Bronchial epithelial cell (primary cell): Measurements from ENCODE around the gene FHIT. TPM values are rescaled to one million over a fixed set of nuclear protein-coding genes. Genes with fewer than 3 reads are reported as not detected.

Source experiments
- DNase-seq: peaks from one replicate; pipeline ENCODE4 v3.0.0-alpha.2; 2010; ENCODE audit warnings: low read depth
- FAIRE-seq: peaks from 2 replicates; lab custom pipeline; 2011; peaks lifted over from hg19 to GRCh38; lab: Jason Lieb, UNC
- H3K27me3 ChIP-seq: 2 replicates; pipeline ENCODE4 v1.5.1; 2011; ENCODE audit warnings: low read length; ENCODE audit not compliant: control insufficient read depth, insufficient read depth
- H3K36me3 ChIP-seq: 2 replicates; pipeline ENCODE4 v1.5.1; 2011; ENCODE audit warnings: low read length; ENCODE audit not compliant: control insufficient read depth, insufficient read depth
- H3K4me3 ChIP-seq: 2 replicates; pipeline ENCODE4 v1.5.1; 2011; ENCODE audit warnings: mild to moderate bottlenecking, low read depth, low read length, control low read depth
- total RNA-seq: library from RNA; depleted of rRNA; stranded (reverse); fragments of >200 nt; gene quantifications from 2 replicates; pipeline ENCODE4 v1.2.1, GENCODE V29; 2014
- TF ChIP-seq, protein P1 (sequence below): IDR thresholded peaks from 2 replicates; pipeline ENCODE4 v1.5.1; 2011; ENCODE audit warnings: mild to moderate bottlenecking, moderate library complexity, low read length, control low read depth, inconsistent platforms; ENCODE audit not compliant: insufficient read depth, severe bottlenecking

The FHIT gene
- total RNA-seq, 1 donor from 2014 or later = 1.6 TPM

DNA sequence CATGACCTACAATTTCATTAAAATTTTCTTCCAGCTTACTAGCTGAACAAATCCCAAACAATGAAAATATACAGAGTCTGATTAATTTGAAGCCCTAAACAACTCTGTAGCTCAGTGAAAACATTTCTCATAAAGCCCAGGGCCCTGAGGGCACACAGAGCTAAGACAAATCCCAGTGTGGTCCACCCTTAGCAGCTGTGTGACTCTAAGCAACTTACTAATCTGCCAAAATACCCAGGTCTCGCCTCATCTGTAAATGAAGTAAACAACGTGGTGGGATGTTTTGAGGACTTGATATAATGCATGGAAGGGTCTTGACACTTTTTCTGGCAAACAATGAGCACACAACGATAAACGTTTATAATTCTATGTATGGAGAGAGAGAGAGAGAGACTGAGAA is 158.4 kb downstream of the FHIT start:
- FAIRE-seq = no peak
- no peak overlapping the region for H3K4me3 ChIP-seq
- H3K27me3 ChIP-seq = no peaks in the 10 kb centered on the region
- no peak for DNase-seq
- TF ChIP-seq, protein P1, sequence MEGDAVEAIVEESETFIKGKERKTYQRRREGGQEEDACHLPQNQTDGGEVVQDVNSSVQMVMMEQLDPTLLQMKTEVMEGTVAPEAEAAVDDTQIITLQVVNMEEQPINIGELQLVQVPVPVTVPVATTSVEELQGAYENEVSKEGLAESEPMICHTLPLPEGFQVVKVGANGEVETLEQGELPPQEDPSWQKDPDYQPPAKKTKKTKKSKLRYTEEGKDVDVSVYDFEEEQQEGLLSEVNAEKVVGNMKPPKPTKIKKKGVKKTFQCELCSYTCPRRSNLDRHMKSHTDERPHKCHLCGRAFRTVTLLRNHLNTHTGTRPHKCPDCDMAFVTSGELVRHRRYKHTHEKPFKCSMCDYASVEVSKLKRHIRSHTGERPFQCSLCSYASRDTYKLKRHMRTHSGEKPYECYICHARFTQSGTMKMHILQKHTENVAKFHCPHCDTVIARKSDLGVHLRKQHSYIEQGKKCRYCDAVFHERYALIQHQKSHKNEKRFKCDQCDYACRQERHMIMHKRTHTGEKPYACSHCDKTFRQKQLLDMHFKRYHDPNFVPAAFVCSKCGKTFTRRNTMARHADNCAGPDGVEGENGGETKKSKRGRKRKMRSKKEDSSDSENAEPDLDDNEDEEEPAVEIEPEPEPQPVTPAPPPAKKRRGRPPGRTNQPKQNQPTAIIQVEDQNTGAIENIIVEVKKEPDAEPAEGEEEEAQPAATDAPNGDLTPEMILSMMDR = no peak
- no peaks in the 10 kb centered on the region for H3K36me3 ChIP-seq

DNA sequence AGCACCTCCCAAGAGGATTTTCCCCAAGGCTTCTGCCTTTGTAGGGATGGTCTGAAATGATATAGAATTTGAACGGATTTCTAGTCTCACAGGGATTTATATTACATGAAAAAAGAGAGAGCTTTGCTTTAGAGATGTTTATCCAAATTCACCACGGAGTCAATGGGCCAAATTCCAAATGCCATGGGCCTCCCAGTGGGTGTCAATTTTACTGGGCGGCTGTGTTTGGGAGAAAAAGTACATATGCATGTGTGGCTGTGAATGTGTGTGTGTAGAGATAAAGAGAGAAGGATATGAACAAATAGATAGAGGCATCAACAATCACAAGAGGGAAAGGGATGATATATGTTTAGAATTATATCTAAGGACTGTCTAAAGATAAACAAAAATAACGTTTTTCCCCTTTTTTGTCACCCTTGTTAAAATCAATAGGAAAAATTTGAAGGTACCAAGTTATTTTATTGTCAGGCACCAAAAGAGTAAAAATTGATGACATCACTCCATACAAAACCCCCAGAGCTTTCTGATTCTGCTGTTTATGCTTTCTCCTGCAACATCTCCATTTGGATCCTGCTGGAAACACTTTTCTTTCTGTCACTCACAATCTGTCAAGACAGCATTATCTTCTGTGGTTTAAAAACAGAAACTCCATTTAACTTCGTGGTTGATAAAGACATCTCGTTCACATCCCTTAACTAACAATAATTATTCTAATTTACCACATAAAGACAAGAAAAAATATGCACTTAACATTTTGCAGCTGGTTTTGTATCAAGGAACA is 160.7 kb downstream of the FHIT start:
- no peaks in the 10 kb centered on the region for H3K36me3 ChIP-seq
- no peak for DNase-seq
- TF ChIP-seq, protein P1 = no peak
- no peaks in the 10 kb centered on the region for H3K27me3 ChIP-seq
- H3K4me3 ChIP-seq = no peak overlapping the region
- FAIRE-seq = no peak

DNA sequence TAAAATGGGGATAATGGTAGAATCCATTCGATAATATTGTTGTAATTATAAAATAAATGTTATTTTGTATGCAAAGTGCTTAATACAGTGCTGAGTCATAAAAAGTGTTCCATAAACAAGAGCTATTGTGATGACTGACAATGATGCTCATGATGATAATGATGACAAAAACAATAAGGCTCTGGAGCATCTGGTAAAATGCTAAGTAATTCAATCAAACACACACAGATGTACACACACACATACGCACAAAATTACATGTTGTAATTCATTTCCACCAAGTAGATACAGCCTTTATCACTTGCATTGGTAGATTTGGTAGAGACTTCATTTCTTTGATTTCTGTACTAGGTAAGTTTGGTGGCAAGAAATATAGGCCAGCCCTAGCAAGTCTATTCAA is 163.8 kb downstream of the FHIT start:
- TF ChIP-seq, protein P1 = no peak
- H3K36me3 ChIP-seq = no peaks in the 10 kb centered on the region
- DNase-seq (no peak), FAIRE-seq (no peak)
- no peak overlapping the region for H3K4me3 ChIP-seq
- H3K27me3 ChIP-seq = no peaks in the 10 kb centered on the region

DNA sequence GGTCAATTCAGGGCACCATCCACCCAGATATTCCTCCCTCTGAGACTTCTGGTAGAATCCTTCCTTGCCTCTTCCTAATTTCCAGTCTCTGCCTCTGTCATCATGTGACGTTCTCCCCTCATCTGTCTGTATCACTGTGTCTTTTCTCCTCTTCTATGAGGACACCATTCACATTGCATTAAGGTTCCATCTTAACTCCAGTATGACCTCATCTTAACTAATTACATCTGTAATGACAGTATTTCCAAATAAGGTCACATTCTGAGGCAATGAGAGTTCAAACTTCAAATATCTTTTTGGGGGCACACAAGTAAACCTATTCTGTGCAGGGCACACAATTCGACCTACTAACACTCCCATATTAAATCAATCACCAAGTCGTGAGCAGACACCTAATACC is 169.7 kb downstream of the FHIT start:
- no peak for FAIRE-seq
- Histone ChIP-seq H3K36me3 (no peaks in the 10 kb centered on the region), H3K4me3 (no peak overlapping the region), H3K27me3 (no peaks in the 10 kb centered on the region)
- no peak for DNase-seq
- TF ChIP-seq, protein P1 = no peak

DNA sequence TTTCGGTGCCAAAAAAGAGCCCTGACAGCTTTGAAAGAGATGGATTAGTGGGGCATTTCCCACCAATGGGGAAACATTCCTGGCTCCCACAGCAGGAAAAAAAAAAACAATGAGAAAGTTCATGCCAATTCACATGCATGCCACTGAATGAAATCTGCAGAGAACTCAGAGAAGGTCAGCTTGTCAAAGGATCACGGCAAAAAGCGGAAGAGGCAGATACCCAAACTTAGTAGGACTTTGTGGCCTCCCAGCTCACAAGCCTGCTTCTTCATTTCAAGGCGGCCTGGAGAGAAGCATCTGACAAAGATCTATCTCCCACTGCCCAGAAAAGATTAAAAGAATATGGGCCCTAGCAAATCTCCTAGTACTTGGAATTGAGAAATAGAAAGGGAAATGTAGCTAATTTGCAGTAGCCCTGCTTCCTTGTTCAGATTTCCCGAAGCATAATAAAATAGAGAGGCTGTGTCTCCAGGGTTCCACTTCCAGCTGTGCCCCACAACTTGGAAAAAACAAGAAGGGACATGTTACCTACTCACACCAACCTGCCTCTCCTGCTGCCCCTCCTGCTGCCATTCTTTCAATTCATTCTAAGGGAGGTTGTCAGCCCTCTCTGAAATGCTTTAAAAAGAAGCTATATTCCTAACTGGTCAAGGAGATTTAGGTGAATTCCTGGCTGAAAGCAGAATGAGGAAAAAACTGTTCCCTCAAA is 170.4 kb downstream of the FHIT start:
- DNase-seq (peak; percentile 3), FAIRE-seq (no peak)
- TF ChIP-seq, protein P1 = no peak
- Histone ChIP-seq H3K36me3 (no peaks in the 10 kb centered on the region), H3K4me3 (no peak overlapping the region), H3K27me3 (no peaks in the 10 kb centered on the region)
